Stimulated activated CD4-positive, alpha-beta T cell treated with anti-CD3 and anti-CD28 coated beads, Interleukin-2, amount 100 ng/mL, for 48 hours (primary cell): ENCODE results near the gene PGAP3.

Experiments used
- DNase-seq, 2 donors: peaks; one replicate each; pipeline ENCODE4 v3.0.0-alpha.2; 2020

PGAP3 gene

DNA sequence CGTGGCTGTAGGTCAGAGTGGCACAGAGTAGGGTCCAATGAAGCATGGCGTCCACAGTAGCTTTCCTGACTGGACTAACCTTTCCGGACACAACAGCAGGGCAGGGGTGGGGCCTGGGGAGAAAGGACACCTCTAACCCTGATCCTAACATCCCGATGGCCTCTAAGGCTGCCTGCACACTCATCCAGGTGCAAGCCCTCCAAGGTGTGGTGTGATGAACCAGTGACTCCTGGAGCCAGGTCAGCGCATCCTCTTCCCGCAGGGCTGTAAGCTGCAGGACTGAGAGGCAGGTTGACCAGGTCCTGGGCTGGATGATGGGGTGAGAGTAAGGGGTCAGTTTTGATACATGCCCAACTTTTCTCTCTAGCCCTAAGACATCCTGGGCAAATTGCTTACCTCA, 8.9 kb upstream of the PGAP3 start:
- no peak for DNase-seq

DNA sequence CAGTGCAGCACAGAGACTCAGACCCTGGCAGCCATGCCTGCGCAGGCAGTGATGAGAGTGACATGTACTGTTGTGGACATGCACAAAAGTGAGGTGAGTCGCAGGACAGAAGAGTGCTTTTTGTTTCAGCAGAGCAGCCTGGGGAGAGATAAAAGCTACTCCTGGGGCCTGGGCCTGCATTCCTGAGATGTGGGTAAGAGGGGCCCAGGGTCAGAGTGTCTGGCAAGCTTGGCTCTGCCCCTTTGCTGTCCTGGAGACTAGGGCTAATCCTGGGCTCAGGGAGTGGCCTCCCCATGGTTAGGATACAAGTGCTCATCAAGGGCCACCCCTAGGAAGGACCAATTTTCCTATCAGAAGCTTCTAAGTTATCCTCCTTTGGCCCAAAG, 7.2 kb upstream of the PGAP3 start:
- no peak for DNase-seq

DNA sequence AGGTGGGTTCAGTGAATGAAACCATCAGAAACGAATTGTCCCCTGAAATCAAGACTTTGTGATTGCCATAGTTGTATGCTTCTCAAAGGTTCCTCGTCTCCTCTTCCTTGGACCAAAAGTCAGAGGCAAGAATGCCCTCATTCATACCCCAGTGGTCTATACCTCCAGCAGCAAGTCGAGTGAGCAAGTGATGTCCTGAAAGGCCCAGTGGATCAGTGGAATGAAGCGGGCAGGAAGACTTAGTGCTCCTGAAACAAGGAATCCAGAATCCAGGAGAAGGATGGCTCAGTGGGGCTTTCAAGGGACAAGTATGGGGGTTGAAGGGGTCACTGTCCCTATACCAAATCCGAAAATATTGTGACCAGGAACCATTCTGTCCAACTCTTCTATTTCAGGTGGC, 6.7 kb upstream of the PGAP3 start:
- DNase-seq = no peak

DNA sequence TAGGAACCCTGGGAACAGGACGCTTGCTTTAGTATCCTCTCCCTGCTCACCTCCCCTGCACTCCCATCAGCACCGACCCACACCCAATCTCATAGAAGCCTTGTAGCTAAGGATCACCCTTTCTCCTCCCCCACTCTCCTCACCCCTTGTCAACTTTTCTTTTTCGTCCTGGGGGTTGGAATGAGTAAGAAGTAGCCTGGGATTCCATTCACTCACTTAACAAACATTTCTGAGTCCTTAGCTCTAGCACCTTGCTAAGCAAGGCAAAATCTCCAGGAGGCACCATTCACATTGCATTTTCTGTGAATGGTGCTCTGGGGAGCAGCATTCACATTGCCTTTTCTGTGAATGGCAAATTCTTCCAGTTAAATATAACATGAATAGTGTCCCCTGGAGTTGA, 1.1 kb upstream of the PGAP3 start:
- DNase-seq = no peak

DNA sequence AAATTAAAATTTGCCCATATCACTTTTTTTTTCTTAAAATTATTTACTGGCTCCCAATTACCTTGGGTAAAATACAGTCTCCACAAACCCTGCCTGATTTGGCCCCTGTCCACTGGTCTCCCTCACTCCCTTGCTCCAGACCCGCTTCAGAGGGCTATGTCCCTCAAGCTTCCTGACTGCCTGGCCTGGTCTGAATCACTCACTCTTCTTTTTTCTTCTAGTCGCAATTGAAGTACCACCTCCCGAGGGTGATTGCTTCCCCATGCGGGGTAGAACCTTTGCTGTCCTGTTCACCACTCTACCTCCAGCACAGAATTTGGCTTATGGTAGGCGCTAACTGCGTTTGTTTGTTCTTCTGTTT, 598 bp upstream of the PGAP3 start:
- DNase-seq = no peak

DNA sequence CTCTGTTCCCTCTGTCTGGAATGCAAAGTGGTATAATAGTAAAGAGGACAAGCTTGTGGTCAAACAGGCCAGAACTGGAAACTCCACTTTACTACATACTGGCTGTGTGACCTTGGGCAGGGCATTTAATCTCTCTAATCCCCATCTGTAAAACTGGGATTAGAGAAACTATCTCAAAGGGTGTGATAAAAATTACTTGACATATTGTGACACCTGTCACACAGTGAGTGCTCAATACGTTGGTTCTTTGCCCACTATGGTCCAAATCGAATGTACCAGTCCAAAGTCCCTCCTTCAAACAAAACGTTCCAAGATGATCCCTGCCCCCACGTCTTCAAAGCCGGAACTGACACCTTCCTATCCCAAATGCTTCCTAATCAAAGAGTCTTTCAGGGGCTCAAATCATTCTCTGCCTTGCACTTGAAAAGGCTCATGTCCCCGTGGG, 734 bp downstream of the PGAP3 start:
- DNase-seq = no peak

DNA sequence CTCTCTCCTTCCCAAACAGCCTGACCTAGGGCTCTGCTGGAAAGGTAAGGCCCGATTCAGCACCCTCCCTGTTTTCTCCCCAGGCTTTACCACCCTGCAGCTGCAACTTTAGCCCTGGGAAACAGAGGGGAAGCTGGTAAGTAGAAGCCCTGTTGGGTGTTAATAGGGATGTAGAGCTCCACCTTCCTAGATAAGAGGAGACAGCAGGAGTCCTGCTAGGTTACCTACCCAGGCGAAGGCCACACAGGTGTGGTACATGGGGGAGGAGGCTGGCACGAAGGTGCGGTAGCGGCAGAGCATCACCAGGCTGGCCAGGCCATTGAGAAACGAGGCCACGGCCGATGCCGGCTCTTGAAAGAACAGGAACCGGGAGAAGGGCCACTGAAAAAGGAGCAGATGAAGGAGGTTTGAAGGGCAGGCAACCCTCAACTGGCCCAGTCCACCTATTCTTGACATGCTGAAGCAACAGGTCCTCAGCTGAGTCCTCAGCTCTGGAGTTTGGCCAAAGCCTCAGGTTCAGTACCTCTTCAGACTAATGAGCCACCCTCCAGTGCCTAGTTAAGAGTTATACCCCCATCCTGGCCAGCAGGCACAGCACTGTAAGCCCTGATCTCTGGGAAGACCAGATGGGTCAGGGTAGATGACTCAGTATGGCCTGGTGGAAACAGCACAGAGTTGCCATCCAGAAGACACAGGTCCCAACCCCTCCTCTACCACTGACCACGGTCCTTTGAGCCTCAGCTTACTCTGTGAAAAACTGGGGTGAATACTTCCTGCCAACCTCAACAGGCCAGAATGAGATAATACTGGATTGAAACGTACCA, 3.3 kb downstream of the PGAP3 start:
- DNase-seq = no peak

DNA sequence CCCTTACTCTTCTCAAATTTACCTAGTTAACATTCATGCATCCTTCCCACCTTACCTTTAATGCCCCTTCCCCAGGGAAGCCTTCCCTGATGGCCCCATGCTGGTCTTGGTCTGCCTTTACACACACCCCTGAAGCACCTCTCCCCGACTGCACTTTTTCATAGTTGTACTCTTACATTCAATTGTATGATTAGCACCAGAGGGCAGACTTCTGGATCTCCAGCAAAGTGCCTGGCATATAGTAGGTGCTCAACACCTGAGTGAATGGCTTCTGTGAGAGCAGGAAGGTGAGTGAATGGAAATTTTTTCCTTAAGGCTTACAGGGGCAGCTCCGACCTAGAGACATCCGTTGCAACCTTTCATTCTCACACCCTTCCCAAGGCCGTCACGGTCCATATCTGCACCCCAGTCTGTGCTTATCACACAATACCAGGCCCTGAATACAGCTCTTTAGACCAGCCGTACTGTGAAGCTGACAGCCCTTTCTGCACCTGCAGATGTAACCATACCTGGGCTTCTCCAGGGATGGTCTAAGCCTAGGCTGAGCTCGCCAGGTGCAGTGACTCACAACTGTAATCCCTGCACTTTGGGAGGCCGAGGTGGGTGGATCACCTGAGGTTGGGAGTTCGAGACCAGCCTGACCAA, 4.4 kb downstream of the PGAP3 start:
- DNase-seq = no peak

DNA sequence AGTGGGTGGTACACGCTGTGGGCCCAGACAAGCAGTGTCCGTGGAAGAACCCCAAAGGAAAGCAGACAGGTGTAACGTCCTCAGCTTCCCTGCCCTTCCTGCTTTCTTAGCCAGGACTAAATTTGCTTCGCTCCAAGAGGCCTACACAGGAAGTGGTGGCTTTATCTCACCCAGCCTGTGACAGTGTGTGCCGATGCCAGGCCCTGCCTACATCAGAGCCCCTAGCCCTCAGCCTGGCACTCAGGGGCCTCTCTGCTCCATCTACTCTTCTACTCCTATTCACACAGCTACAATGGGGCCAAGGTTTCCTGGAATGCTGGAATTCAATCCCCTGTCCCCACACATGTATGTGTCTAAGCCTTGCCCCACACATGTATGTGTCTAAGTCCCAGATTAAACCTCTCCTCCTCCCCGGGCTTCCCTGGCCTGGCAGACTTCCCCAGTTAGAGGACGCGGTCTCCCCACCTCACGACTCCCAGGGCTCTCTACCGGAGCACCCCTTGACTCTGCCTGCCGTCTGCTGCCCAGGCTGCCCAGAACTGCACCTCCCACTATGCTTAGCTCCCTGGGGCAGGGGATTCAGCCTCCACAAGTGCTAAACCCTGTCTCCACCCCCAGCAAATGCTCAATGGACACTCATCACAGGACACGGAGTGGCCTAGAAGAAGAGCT, 8.2 kb downstream of the PGAP3 start:
- no peak for DNase-seq

DNA sequence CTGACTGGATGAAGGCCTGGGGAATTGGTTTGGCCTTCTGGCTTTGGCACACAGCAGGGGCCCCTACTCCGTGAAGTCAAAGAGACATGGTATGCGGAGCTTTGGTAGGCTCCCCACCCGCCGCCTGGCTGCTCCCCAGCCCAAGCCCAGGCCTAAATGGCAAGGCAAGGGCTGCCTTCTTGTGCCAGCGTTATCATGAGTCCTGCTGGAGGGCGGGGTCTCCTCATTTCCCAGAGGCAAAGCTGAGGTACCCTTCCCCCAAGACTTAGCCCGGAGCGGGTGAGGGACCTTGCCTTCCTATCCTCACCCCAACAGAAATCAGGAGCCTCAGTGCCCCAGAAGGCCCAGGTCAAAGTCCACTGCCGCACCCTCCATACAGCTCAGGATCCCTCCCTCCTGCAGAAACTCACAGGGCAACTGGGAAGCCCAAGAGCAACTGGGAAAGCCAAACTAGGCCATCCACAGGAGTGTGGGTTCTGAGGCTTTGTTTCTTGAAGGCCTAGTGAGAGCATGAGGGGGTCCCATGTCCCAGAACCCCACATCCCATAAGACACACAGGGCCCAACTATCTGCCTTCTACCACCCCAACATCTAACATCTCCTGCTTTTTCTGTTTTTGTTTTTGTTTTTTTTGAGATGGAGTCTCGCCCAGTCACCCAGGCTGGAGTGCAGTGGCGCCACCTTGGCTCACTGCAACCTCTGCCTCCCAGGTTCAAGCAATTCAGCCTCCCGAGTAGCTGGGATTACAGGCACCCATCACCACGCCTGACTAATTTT, 9.3 kb downstream of the PGAP3 start:
- DNase-seq = no peak

DNA sequence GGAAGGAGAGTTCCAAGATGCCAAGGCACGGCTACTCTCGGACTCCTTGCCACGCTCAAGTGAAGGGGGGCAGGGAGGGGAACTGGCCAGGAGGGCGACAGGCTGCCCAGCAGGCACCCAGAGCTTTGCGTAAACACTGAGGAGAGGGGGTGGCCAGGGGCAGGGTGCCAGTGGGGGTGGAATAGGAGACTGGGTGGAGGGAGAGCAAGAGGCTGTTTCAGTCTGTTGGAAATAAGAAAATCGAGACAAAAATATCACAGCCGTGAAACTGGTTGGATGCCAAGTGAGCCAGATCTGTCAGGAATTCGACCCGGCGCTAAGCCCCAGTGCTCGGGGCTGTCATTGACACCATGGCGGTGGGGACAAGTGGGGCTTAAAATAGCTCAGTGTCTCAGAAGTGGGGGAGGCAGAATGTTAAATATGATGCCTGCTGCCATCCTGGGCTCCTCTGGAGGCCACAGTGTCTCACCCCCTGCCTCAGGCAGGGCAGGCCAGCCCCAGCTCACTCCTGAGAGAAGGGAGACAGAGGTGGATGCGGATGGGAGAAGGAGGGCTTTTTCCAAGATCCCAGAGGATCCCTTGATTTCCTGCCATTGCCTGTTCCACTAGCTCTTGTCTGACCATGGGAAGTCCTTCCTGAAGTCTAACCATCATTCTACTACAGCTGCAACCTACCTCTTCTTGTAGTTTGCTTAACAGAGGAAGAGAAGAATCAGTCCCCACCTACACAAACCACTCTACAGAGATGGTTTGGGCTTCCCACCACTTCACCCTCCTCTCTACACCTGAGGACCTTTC, 10.1 kb downstream of the PGAP3 start:
- no peak for DNase-seq

DNA sequence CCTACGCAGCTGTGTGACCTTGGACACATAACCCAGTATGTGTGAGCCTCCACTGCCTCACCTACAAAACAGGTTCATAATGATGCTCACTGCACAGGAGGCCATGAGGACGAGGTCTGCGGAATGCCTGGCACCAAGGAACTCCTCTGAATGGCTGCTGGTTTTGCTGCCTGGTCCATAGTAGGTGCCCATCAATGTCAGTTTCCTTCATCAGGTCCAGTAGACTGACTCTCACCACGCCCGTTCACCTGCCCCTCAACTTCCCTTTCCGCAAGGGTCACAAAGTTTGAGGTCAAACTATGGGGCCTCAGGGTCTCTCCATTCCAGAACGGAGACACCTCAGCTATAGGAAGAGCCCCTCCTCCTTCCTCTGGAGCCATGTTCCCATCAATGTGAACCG, 10.8 kb downstream of the PGAP3 start:
- no peak for DNase-seq

DNA sequence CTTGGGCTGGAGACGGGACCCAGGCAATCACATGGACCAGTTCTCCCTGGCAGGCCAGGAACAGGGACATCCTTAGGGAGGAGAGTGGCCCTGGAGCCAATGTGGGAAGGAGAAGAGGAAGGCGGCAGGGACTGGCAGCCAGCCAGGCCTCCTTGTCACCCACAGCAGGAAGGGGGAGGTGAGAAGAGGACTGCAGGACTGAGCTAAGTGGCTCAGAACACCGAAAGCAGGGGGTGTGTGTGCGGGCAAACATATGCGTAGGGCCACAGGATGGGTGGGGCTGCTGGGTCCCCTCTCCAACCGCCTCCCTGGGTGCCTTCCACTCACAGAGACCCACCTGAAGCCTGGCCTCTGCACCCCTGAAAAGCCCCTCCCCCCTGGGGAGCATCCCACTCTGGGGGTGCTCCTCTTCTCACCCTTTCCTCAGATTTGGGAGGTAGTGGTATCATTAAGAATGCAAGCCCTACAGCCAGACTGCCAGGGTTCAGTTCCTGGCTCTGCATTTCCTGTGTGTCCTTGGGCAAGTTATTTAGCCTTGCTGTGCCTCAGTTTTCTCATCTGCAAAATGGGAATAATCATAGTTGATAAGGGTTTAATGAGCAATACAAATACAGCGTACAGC, 11.5 kb downstream of the PGAP3 start:
- DNase-seq = no peak

DNA sequence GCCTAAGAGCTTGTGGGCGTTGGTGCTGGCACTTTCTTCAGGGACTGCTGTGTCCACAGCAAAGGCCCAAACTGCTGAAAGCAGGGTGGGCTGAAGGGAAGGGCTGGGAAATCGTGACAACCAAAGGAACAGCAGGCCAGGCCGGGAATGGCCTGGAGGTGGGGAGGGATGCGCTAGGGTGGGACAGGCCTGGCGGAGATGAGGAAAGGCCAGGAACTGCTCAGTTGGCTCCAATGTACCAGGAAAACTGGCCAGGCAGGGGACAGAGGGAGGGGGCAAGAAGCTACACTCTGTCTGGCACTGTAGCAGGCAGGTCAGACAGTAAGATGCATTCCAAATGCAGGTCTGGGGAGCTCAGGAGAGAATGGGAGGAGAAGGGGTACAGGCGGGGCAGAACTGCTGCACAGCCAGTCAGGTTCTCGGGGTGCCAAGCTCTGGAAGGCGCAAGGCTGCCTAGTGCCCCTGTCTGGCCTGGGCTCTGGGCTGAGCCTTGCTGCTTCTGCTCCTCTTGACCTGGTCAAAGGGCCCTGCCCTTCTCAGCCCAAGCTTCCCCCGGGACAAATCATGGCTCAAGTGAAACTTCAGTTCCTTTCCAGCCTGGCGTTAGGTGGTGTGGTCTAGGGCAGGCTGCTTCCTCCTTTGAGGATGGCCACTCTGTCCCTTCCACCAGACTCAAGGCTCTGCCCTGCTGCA, 12.3 kb downstream of the PGAP3 start:
- DNase-seq = no peak

DNA sequence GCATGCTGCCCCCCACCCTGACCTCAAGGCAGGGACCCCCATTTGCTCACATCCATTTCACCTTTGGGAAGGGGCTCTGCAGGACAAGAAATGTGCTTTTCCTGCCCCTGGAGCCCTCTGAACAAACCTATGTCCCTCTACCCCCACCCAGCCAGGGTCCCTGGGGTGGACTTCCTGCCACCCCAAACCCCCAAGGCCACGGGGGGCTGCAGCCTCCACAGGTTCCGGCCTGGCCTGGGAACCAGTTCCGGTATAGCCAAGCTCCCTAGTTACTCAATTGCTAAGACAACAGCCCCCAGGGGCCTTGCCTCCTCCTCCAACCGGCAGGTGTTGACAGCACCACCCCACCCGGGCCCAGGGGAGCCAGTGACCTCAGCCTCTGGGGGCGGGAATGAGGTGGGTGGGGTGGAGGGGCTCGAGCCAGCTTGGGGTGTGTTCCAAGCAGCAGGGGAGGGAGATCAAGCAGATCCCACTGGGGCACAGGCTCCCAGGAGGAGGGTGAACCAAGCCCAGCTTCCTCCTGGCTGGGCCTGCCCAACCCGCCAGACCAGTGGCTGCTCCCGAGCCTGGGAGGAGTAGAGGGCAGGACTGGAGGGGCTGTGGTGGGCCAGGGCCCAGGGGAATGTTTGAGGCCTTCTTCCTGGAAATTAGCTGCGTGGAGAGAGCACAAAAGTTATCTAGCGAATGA, 13.0 kb downstream of the PGAP3 start:
- no peak for DNase-seq

DNA sequence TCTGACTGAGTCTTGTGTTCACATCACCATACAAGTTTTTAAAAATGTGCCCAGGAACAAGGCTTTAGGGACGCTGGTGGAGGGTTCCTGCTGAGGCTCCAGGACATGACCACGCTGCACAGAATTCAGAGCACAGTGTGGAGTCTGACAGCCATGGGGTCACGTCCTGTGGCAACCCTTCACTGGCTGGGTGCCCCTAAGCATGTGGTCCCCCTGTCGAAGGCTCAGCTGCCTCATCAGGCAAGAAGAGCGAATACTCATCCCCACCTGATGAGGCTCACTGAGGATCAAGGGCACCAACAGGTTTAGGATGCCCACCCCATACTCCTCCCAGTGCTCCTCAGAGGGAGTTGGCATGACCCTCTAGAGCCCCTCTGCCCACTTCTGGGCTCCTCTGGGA, 13.7 kb downstream of the PGAP3 start:
- DNase-seq = no peak

DNA sequence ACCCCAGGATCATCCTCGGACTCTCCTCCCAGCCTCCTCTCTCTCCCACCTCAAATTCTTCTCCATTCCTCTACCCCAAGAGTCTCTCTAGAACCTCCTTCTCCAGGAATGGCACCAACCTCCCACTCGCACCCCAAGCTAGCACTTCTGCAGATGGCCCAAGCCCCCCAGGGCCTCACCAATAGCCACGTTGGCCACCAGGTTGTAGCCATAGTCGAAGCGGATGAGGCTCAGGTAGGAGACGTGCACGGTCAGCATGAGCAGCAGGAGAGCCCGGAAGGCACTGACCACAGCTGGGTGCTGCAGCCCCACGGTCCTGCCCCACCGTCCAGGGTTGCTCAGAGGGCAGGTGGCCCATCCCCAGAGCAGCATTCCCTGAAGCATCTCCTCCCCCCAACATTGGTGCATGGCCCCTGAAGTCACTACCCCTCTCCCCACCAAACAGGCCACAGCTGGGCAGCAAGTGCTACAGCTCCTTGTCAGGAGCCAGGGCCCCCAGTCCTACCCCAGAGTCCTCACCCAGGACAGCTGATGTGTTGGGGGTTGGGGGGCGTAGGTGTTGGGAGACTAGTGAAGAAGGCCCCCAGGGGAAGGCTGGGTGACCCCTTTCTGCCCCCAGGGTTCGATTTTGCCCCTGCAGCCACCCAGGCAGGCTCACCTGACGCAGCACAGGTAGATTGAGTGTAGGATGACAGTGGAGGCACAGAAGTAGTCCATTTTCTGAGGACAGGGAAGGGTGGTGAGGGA, 14.3 kb downstream of the PGAP3 start:
- no peak for DNase-seq

DNA sequence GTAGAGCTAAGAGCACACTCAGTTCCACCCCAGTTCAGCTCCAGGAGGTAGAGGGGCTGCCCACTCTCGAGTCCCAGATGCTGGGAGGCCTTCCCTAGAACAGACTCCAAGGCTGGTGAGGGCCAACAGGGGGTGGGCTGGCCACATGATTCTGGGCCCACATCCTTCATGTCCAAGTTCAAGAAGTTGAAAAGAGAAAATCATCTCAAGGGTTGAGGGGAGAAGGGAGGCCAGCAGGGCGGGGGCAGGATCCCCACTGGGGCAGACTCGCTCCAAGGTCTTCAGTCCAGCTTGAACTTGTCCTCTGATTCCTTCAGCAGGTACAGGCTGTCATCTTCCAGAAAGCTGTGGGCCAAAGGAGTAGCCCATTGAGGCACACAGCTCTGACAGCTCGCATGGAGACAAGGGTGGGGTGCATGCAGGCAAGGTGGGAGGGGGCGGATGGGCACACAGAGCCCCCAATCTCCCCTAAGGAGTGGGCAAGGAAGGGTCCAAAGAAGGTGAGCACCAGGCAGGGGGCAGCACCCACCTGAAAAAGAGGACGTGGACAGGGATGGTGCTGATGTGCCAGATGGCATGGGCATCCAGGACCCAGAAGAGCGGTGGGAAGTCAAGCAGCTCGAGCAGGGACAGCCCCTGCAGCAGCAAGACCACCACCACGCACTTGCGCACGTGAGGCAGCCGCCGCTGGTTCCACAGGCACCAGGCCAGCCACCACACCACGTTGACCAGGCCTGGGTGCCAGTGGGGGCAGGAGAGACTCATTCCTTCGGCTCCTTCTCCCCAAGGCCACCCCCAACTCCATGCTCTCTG, 15.1 kb downstream of the PGAP3 start:
- no peak for DNase-seq
